ENCODE data around the gene KIZ.

- TF ChIP-seq CTCF (conservative IDR thresholded peaks at IDR 0.05; ENCODE audit: low read depth, low read length) (no peak), EZH2 (IDR thresholded peaks at IDR 0.05; ENCODE audit: low read length, unreplicated experiment) (no peak), EZH2phosphoT487 (IDR thresholded peaks at IDR 0.05; ENCODE audit: borderline replicate concordance, low read length) (no peak)
These were observed 66.0 kb downstream of the KIZ start for GRCh38 chr20:21191839-21192238.
